Testis (tissue), 2 donors: ENCODE measurements around the gene TXNRD3.

ENCODE experiments used
- CTCF ChIP-seq, 3 experiments: fragments of 450-650 bp in 2 of 3; fragments of 200-600 bp in 1 of 3; sonication (generic) in 1 of 3; IDR thresholded peaks; one replicate each; pipeline ENCODE4 v1.5.1; 2016 to 2019; ENCODE audit warnings: antibody characterized with exemption in 3 of 3, mild to moderate bottlenecking in 2 of 3, moderate library complexity in 1 of 3
- POLR2A ChIP-seq: fragments of 450-650 bp; IDR thresholded peaks from one replicate; pipeline ENCODE4 v1.6.1; 2017; ENCODE audit warnings: antibody characterized with exemption, mild to moderate bottlenecking, moderate library complexity

- TF ChIP-seq CTCF (IDR thresholded peaks at IDR 0.05) (no peak), POLR2A (no peak)
These were observed 86.1 kb downstream of the TXNRD3 start for GRCh38 chr3:126568776-126569342.
